AG20443 (cell line): Measurements from ENCODE around the gene KY.
A peak's percentile ranks its signal among the peaks of the same experiment; 100 is the strongest.

Source experiments
- DNase-seq: peaks from one replicate; pipeline ENCODE4 v3.0.0; 2012; ENCODE audit warnings: low spot score, mixed read lengths

KY gene

GRCh38 chr3:134672571-134672970, 21.7 kb upstream of the KY start:
- DNase-seq: no peak

- no peak for DNase-seq
Observed at GRCh38 chr3:134667956-134668355, 17.1 kb upstream of the KY start.

- no peak for DNase-seq
Observed at GRCh38 chr3:134667406-134667805, 16.6 kb upstream of the KY start.

GRCh38 chr3:134666885-134667284, 16.1 kb upstream of the KY start:
- DNase-seq: no peak

GRCh38 chr3:134666466-134666865, 15.6 kb upstream of the KY start:
- DNase-seq: peak; percentile 87

- DNase-seq: no peak
Observed at GRCh38 chr3:134666052-134666451, 15.2 kb upstream of the KY start.

- no peak for DNase-seq
Observed at GRCh38 chr3:134665243-134665642, 14.4 kb upstream of the KY start.

GRCh38 chr3:134663721-134664456, 13.1 kb upstream of the KY start:
- DNase-seq: peak; percentile 59

- DNase-seq: no peak
Observed at GRCh38 chr3:134660046-134660441, 9.2 kb upstream of the KY start.

GRCh38 chr3:134659391-134660045, 8.7 kb upstream of the KY start:
- no peak for DNase-seq

GRCh38 chr3:134658555-134658954, 7.7 kb upstream of the KY start:
- no peak for DNase-seq

GRCh38 chr3:134656211-134656800, 5.5 kb upstream of the KY start:
- no peak for DNase-seq

GRCh38 chr3:134655706-134656105, 4.9 kb upstream of the KY start:
- DNase-seq: no peak

GRCh38 chr3:134654031-134654430, 3.2 kb upstream of the KY start:
- no peak for DNase-seq

GRCh38 chr3:134652886-134653630, 2.2 kb upstream of the KY start:
- DNase-seq: no peak

- peak; percentile 78 for DNase-seq
Observed at GRCh38 chr3:134652409-134652831, 1.6 kb upstream of the KY start.

GRCh38 chr3:134651347-134652041, 672 bp upstream of the KY start:
- DNase-seq: peak; percentile 47

- no peak for DNase-seq
Observed at GRCh38 chr3:134649106-134649705, 1.6 kb downstream of the KY start.

- DNase-seq: no peak
Observed at GRCh38 chr3:134647902-134648760, 2.7 kb downstream of the KY start.

- no peak for DNase-seq
Observed at GRCh38 chr3:134646086-134646485, 4.7 kb downstream of the KY start.

- DNase-seq: no peak
Observed at GRCh38 chr3:134645515-134645914, 5.3 kb downstream of the KY start.
